ENCODE measurements around the gene ENOX2.

GRCh38 chrX:130786030-130786429 is 117.0 kb downstream of the ENOX2 start:
- TF ChIP-seq SP1 (IDR thresholded peaks at IDR 0.05) (no peak), ELF4 (IDR thresholded peaks at IDR 0.05) (no peak), SUZ12 (IDR thresholded peaks at IDR 0.05) (no peak), FOXM1 (IDR thresholded peaks at IDR 0.05; ENCODE audit: borderline replicate concordance) (no peak)

All from HEK293T (cell line).